ENCODE measurements around the gene ZNF503.

Gene ZNF503, protein sequence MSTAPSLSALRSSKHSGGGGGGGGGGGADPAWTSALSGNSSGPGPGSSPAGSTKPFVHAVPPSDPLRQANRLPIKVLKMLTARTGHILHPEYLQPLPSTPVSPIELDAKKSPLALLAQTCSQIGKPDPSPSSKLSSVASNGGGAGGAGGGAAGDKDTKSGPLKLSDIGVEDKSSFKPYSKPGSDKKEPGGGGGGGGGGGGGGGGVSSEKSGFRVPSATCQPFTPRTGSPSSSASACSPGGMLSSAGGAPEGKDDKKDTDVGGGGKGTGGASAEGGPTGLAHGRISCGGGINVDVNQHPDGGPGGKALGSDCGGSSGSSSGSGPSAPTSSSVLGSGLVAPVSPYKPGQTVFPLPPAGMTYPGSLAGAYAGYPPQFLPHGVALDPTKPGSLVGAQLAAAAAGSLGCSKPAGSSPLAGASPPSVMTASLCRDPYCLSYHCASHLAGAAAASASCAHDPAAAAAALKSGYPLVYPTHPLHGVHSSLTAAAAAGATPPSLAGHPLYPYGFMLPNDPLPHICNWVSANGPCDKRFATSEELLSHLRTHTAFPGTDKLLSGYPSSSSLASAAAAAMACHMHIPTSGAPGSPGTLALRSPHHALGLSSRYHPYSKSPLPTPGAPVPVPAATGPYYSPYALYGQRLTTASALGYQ

GRCh38 chr10:75401569-75402485 is at the start of gene ZNF503:
ZNF503 (minus strand) TSS chr10:75401764; CDS start chr10:75401419, 345 bp downstream.
- DNase-seq (ENCODE audit: low spot score): peak; percentile 97

DNA sequence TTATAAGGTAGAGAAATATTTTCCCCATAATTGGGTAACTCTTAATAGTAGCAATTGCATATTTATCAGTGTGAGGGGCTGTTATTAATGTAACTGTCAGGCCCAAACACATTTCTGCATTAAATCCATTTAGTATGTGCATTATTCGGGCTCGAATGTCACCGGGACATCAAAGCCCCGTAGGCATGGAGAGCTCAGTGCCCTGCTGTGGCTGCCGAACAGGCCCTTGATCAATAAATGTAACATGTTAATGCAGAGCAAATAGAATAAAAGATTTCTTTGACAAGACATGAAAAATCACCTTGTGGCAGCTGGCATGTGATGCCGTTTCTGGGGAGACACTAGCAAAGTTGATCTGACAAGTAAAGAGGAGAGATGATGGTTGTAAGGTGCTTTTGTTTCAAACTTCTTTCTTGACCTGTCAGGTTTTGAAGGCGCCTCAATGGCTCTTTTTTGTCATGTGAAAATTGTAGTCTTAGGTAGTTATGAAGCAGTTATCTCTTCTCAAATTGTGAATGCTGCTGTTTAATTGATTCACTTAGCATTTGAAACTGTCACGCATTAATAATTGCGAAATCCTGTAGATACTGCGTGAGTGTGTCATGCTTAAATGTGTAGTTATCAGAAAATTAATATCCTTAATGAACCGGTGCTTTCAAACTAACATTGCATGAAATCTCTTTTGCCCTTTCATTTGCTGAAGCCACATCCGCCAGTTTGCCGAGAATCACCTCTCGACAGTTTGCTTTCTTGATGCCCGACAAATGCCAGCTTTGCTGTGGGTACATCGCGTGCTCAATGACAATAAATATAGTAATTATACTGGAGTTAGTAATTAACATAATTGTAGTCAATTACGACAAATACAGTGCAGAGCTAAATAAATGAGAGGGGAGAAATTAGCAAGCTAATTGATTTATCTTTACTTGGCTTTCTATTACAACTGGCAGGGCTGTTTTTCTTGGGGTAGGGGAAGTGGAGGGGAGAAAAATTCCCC is 49.4 kb upstream of the ZNF503 start:
- DNase-seq (ENCODE audit: low spot score): no peak

GRCh38 chr10:75450075-75450445 is 48.5 kb upstream of the ZNF503 start:
- DNase-seq (ENCODE audit: low spot score): no peak

DNA sequence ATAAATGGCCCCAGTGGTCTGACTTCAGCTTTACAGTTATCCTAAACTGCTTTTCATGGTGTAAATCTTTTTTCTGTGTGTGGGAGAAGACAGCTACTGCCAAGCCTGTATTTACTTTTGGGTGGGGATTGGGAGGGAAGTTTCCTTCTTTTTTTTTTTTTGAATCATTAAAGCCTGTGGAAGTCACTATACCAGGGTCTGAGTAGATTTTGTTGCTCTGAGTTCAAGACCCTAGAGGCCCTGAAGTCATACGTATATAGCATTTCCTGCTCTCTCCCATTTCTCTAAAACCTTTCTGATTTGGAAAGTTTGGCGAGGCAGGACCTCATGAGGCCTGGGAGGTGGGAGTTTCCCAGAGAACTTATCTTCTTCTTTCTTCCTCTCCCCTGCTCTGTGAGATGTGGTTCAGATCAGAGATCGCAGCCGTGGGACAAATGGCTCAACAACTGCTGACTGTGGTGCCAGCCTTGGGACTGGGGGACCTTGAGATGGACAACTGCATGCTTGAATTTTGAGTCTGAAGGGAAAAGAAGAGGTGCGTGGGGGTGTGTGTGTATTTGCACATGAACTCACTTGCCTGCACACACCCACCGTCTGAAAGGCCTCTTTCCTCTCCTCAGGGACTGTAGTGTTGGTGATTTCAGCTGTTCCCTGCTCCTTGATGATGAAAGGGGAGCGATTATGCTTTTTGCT is 48.0 kb upstream of the ZNF503 start:
- DNase-seq (ENCODE audit: low spot score): no peak

- no peak for DNase-seq (ENCODE audit: low spot score)
Observed at GRCh38 chr10:75448166-75448565, 46.6 kb upstream of the ZNF503 start.

- no peak for DNase-seq (ENCODE audit: low spot score)
Observed at GRCh38 chr10:75446508-75446907, 44.9 kb upstream of the ZNF503 start.

DNA sequence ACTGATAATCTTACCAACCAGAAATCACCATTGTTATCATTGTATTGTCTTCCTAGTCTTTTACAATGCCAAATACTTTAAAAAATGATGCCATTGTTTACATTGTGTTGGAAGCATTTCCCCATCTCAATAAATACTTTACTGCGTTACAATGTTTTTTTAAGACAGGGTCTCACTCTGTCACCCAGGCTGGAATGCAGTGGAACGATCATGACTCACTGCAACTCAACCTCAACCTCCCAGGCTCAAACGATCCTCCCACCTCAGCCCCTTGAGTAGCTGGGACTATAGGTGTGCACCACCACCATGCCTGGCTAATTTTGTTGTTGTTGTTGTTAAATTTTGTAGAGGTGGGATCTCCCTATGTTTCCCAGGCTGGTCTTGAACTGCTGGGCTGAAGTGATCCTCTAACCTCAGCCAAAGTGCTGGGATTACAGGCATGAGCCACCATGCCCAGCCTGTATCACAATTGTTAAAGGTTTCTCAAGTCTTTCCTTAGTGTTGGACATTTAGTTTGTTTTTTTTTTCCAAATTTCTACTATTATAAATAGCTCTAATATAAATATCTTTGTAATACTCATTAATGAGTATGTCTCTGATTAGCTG is 43.3 kb upstream of the ZNF503 start:
- no peak for DNase-seq (ENCODE audit: low spot score)

DNA sequence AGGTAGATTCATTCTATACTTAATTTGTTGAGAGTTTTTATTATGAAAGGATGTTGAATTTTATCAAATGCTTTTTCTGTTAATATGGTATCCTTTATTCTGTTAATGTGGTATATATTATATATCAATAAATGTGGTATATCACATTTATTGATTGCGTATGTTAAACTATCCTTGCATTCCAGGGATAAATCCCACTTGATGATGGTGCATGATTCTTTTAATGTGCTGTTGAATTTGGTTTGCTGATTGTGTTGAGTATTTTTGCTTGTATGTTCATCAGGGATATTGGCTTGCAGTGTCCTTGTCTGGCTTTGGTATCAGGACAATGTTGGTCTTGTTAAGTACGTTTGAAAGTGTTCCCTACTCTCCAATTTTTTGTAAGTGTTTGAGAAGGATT is 41.8 kb upstream of the ZNF503 start:
- no peak for DNase-seq (ENCODE audit: low spot score)

GRCh38 chr10:75441682-75442081 is 40.1 kb upstream of the ZNF503 start:
- DNase-seq (ENCODE audit: low spot score): no peak

- DNase-seq (ENCODE audit: low spot score): no peak
Observed at GRCh38 chr10:75441196-75441595, 39.6 kb upstream of the ZNF503 start.

GRCh38 chr10:75440271-75440793 is 38.8 kb upstream of the ZNF503 start:
- no peak for DNase-seq (ENCODE audit: low spot score)

- DNase-seq (ENCODE audit: low spot score): no peak
Observed at GRCh38 chr10:75439811-75440210, 38.2 kb upstream of the ZNF503 start.

- DNase-seq (ENCODE audit: low spot score): no peak
Observed at GRCh38 chr10:75438275-75438674, 36.7 kb upstream of the ZNF503 start.

GRCh38 chr10:75437693-75438092 is 36.1 kb upstream of the ZNF503 start:
- no peak for DNase-seq (ENCODE audit: low spot score)

GRCh38 chr10:75436896-75437295 is 35.3 kb upstream of the ZNF503 start:
- DNase-seq (ENCODE audit: low spot score): no peak

DNA sequence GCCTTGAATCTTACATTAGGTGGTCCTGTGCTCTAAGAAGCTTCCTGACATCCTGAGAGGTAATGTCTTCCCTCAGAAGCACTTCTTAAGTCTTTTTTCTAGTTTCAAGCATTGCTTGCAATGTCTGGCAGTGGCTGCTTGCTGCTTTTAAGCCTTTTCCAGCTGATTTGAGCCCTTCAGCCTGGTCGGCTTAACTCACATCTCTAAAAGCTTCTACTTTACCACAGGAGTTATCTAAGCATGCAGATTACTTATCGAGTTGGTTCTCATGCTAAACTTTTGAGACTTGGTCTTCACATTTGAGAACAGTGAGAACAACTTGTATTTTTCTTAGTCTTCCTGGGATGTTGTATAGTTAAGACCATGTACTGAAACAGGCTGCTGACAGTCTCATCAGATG is 33.7 kb upstream of the ZNF503 start:
- no peak for DNase-seq (ENCODE audit: low spot score)

DNA sequence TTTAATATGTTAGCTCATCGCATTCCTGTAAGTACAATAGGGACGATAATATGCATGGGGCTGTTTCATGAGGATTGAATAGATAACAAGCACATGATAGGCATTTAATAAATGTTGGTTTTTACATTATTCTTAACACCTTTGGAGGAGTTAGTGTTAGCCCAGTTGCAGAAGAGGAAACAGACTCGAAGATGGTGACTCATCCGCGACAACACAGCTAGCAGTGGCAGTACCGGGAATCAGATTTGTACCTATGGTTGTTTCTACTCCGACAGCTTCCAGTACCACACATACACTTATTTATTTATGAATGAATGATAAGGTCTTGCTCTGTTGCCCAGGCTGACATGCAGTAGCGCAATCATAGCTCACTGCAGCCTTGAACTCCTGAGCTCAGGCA is 32.7 kb upstream of the ZNF503 start:
- DNase-seq (ENCODE audit: low spot score): no peak

- no peak for DNase-seq (ENCODE audit: low spot score)
Observed at GRCh38 chr10:75433216-75433615, 31.7 kb upstream of the ZNF503 start.

DNA sequence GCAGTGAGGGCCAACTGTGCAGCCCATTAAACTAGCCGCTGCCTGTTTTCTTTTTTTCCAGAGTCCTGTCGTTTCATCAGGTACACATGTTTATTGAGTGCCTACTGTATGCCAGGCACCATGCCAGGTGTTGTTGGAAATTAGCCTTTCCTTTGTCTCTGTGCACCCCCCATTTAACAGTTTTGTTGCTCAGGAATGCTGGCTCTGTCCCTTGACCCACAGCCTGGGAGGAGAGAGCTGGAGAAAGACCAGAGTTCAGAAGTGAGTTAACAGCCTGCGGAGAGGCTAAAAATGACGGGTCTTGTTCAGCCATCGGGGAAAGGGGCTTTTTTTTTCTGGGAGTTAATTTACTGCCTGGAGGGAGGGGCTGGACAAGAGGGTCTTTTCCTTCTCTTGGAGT is 31.2 kb upstream of the ZNF503 start:
- DNase-seq (ENCODE audit: low spot score): no peak

GRCh38 chr10:75432176-75432575 is 30.6 kb upstream of the ZNF503 start:
- DNase-seq (ENCODE audit: low spot score): peak; percentile 3
